Esophagus squamous epithelium (tissue), 5 donors: ENCODE measurements around the gene RCSD1. TPM values are rescaled to one million over a fixed set of nuclear protein-coding genes. Genes with fewer than 3 reads are reported as not detected.
"Not testable (repeated sequence)": the region's sequence is repeated elsewhere in the genome, so short reads cannot be mapped to it uniquely, and the experiment has no call there.

Experiments
- DNase-seq: peaks from one replicate; lab custom pipeline; 2025; lab: John Stamatoyannopoulos, UW
- H3K27ac ChIP-seq, 4 donors: fragments of 200-600 bp; sonication (generic); one replicate each; pipeline ENCODE4 v1.5.1; 2016 to 2019; ENCODE audit warnings: mild to moderate bottlenecking in 1 of 4
- H3K27me3 ChIP-seq, 4 donors: fragments of 200-600 bp; sonication (generic); 1 replicate in 3 of 4; 2 replicates in 1 of 4; pipeline versions ENCODE4 v1.5.1 to v1.6.0; 2017 to 2021; ENCODE audit warnings: antibody characterized with exemption in 1 of 4
- H3K36me3 ChIP-seq, 3 donors: fragments of 200-600 bp; sonication (generic); one replicate each; pipeline ENCODE4 v1.5.1; 2016 to 2019
- H3K4me1 ChIP-seq, 3 donors: fragments of 200-600 bp; sonication (generic); one replicate each; pipeline ENCODE4 v1.5.1; 2017 to 2019
- H3K4me3 ChIP-seq, 4 donors: fragments of 200-600 bp; sonication (generic); 1 replicate in 3 of 4; 2 replicates in 1 of 4; pipeline ENCODE4 v1.5.1; 2016 to 2019; ENCODE audit warnings: mild to moderate bottlenecking in 2 of 4, moderate library complexity in 1 of 4
- H3K9me3 ChIP-seq, 3 donors: fragments of 200-600 bp; sonication (generic); one replicate each; pipeline ENCODE4 v1.5.1; 2016 to 2019
- POLR2A ChIP-seq, 4 donors: fragments of 450-650 bp; IDR thresholded peaks; one replicate each; pipeline ENCODE4 v1.6.1; 2017; ENCODE audit warnings: antibody characterized with exemption in 4 of 4, mild to moderate bottlenecking in 4 of 4, moderate library complexity in 3 of 4
- WGBS, 2 donors: methylation state at CpG; one replicate each; pipeline ENCODE4 v1.1.5; 2018; 5-methylcytosine and 5-hydroxymethylcytosine counted together
- intact Hi-C: fragments of 100-400 bp; cut with DNase I; formaldehyde crosslinking; loops from one replicate; pipeline ENCODE4 v1.15.0; 2022
- total RNA-seq, 4 donors: library from RNA; depleted of rRNA; stranded (reverse); fragments of >200 nt; gene quantifications; one replicate each; pipeline ENCODE4 v1.1.0, GENCODE V29; 2016
- TF ChIP-seq, protein P1 (sequence below), 6 experiments: fragments of 450-650 bp in 4 of 6; fragments of 200-600 bp in 2 of 6; sonication (generic) in 2 of 6; IDR thresholded peaks; one replicate each; pipeline ENCODE4 v1.5.1; 2016 to 2019; ENCODE audit warnings: antibody characterized with exemption in 6 of 6, mild to moderate bottlenecking in 4 of 6, moderate library complexity in 4 of 6
- donor health status: DM: yes; HTN: yes; CAD: no.

RCSD1 gene
- total RNA-seq, 4 donors from 2014 or later: 1.2 to 17.7 (median 3.4) TPM

DNA sequence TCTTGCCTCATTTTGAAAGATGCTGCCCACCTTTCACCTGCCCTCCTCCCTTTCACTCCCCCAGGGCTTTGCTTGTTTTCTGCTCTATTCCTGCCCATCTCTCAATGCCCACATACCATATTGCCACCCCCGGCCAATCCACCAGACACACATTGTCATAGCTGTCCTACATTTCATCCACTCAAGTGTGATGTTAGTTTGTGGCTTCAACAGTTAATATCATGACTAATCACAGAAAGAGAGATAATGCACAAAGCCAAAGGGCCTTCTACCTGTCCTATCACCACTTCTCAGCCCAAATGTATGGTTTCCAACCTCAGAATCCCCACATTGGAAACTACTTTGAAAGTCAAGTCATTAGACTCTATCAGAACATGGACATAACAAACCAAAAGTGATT lies 18.0 kb upstream of the RCSD1 start:
- no peak for DNase-seq
- intact Hi-C loops: no loop called here
- H3K4me1 ChIP-seq: peaks cover 0 to 6% (median 4%) of the 10 kb centered on the region in 3 donors
- H3K36me3 ChIP-seq: no peaks in the 10 kb centered on the region
- H3K27me3 ChIP-seq: no peaks in the 10 kb centered on the region
- WGBS, 2 donors: 86 to 92% methylated on average over 1 of the region's 1 CpG
- H3K9me3 ChIP-seq: peaks cover 0 to 23% (median 14%) of the 10 kb centered on the region in 3 donors
- no peak overlapping the region for H3K27ac ChIP-seq
- no peak for TF ChIP-seq POLR2A (IDR thresholded peaks at IDR 0.05)
- TF ChIP-seq, protein P1, sequence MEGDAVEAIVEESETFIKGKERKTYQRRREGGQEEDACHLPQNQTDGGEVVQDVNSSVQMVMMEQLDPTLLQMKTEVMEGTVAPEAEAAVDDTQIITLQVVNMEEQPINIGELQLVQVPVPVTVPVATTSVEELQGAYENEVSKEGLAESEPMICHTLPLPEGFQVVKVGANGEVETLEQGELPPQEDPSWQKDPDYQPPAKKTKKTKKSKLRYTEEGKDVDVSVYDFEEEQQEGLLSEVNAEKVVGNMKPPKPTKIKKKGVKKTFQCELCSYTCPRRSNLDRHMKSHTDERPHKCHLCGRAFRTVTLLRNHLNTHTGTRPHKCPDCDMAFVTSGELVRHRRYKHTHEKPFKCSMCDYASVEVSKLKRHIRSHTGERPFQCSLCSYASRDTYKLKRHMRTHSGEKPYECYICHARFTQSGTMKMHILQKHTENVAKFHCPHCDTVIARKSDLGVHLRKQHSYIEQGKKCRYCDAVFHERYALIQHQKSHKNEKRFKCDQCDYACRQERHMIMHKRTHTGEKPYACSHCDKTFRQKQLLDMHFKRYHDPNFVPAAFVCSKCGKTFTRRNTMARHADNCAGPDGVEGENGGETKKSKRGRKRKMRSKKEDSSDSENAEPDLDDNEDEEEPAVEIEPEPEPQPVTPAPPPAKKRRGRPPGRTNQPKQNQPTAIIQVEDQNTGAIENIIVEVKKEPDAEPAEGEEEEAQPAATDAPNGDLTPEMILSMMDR (IDR thresholded peaks at IDR 0.05): no peak
- H3K4me3 ChIP-seq: no peak overlapping the region

GRCh38 chr1:167612587-167613385 lies 17.2 kb upstream of the RCSD1 start:
- no peak overlapping the region for H3K4me3 ChIP-seq
- 73 to 80% methylated on average over 2 of the region's 2 CpGs for WGBS, 2 donors
- no peak for TF ChIP-seq POLR2A (IDR thresholded peaks at IDR 0.05)
- TF ChIP-seq, protein P1 (IDR thresholded peaks at IDR 0.05): no peak
- no peak for DNase-seq
- H3K9me3 ChIP-seq: peaks cover 0 to 15% (median 9%) of the 10 kb centered on the region in 3 donors
- H3K27me3 ChIP-seq: no peaks in the 10 kb centered on the region
- intact Hi-C loops: no loop called here
- peaks cover 3 to 14% (median 10%) of the 10 kb centered on the region in 3 donors for H3K4me1 ChIP-seq
- no peak overlapping the region for H3K27ac ChIP-seq
- H3K36me3 ChIP-seq: no peaks in the 10 kb centered on the region

GRCh38 chr1:167613984-167614383 lies 16.0 kb upstream of the RCSD1 start:
- 72 to 82% methylated on average over 2 of the region's 2 CpGs for WGBS, 2 donors

DNA sequence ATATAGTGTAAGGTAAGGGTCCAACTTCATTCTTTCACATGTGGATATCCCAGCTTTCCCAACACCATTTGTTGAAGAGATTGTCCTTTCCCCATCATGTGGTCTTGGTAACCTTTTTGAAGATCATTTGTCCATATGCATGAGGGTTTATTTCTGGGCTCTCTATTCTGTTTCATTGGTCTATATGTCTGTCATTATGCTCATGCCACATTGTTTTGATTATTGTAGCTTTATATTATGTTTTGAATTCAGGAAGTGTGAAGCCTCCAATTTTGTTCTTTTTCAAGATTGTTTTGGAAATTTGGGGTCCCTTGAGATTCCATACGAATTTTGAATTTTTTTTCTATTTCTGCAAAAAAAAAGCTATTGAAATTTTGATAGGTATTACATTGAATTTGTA lies 15.2 kb upstream of the RCSD1 start:
- DNase-seq: no peak
- no peak overlapping the region for H3K27ac ChIP-seq
- no peaks in the 10 kb centered on the region for H3K36me3 ChIP-seq
- intact Hi-C loops: no loop called here
- peaks cover 0 to 11% (median 9%) of the 10 kb centered on the region in 3 donors for H3K9me3 ChIP-seq
- H3K27me3 ChIP-seq: no peaks in the 10 kb centered on the region
- H3K4me3 ChIP-seq: no peak overlapping the region
- peaks cover 7 to 22% (median 10%) of the 10 kb centered on the region in 3 donors for H3K4me1 ChIP-seq
- TF ChIP-seq POLR2A (IDR thresholded peaks at IDR 0.05): no peak
- TF ChIP-seq, protein P1 (IDR thresholded peaks at IDR 0.05): no peak
- WGBS, 2 donors: 63 to 73% methylated on average over 1 of the region's 1 CpG

More at GRCh38 chr1:167613984-167614383, 16.0 kb upstream of the RCSD1 start:
- DNase-seq, H3K27me3 ChIP-seq, H3K27ac ChIP-seq, intact Hi-C loops, H3K36me3 ChIP-seq, H3K4me3 ChIP-seq: not testable (repeated sequence)
- peaks cover 0 to 11% (median 9%) of the 10 kb centered on the region in 3 donors for H3K9me3 ChIP-seq
- peaks cover 7 to 22% (median 10%) of the 10 kb centered on the region in 3 donors for H3K4me1 ChIP-seq

DNA sequence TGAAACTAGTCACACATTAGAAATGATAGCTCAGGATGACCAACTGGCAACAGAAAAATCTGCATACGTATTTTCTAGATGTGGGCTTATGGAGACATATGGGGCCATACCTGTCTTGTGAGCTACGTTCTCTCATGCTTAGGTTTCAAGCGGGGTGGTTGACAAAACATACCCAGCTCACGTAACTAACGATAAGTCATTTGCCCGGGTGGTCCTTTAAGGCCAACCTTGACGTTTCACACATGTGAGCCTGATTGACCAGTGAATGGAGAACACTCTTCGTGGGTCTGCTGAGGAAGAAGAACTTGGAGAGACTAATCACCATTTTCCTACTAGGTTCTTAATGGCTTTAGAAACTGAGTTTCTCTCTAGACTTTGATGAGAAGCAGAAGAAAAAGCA lies 13.5 kb upstream of the RCSD1 start:
- H3K27me3 ChIP-seq: no peaks in the 10 kb centered on the region
- H3K36me3 ChIP-seq: no peaks in the 10 kb centered on the region
- TF ChIP-seq, protein P1 (IDR thresholded peaks at IDR 0.05): no peak
- no peak for TF ChIP-seq POLR2A (IDR thresholded peaks at IDR 0.05)
- peak overlapping the region; percentile 53 to 87 (median 65) for H3K27ac ChIP-seq
- intact Hi-C loops: no loop called here
- H3K4me3 ChIP-seq: no peak overlapping the region
- no peak for DNase-seq
- H3K9me3 ChIP-seq: peaks cover 0 to 11% (median 9%) of the 10 kb centered on the region in 3 donors
- WGBS, 2 donors: 80 to 86% methylated on average over 8 of the region's 8 CpGs
- H3K4me1 ChIP-seq: peaks cover 7 to 29% (median 10%) of the 10 kb centered on the region in 3 donors
